Uterus (tissue), 4 donors: ENCODE measurements around the gene SVIL. TPM values are rescaled to one million over a fixed set of nuclear protein-coding genes. Genes with fewer than 3 reads are reported as not detected.
"Not testable (repeated sequence)": the region's sequence is repeated elsewhere in the genome, so short reads cannot be mapped to it uniquely, and the experiment has no call there.

Experiments
- DNase-seq, 2 donors: peaks; one replicate each; pipeline ENCODE4 v3.0.0-alpha.2; 2019 to 2020
- H3K27ac ChIP-seq, 2 donors: fragments of 200-600 bp; sonication (generic); 1 replicate in 1 of 2; 2 replicates in 1 of 2; pipeline ENCODE4 v1.5.1; 2016 to 2018
- H3K27me3 ChIP-seq, 2 donors: fragments of 200-600 bp; sonication (generic); one replicate each; pipeline ENCODE4 v1.5.1; 2018 to 2019; ENCODE audit warnings: control low read depth in 1 of 2
- H3K36me3 ChIP-seq, 2 donors: fragments of 200-600 bp; sonication (generic); one replicate each; pipeline ENCODE4 v1.5.1; 2019; ENCODE audit warnings: control low read depth in 1 of 2
- H3K4me1 ChIP-seq, 2 donors: fragments of 200-600 bp; sonication (generic); one replicate each; pipeline ENCODE4 v1.5.1; 2018 to 2019; ENCODE audit warnings: control low read depth in 1 of 2
- H3K4me3 ChIP-seq, 2 donors: fragments of 200-600 bp; sonication (generic); 1 replicate in 1 of 2; 2 replicates in 1 of 2; pipeline ENCODE4 v1.5.1; 2018 to 2019; ENCODE audit warnings: mild to moderate bottlenecking in 1 of 2
- H3K9me3 ChIP-seq, 2 donors: fragments of 200-600 bp; sonication (generic); one replicate each; pipeline ENCODE4 v1.5.1; 2019; ENCODE audit warnings: control low read depth in 1 of 2
- POLR2A ChIP-seq, 2 donors: fragments of 450-650 bp; IDR thresholded peaks; one replicate each; pipeline ENCODE4 v1.6.1; 2016; ENCODE audit warnings: antibody characterized with exemption in 2 of 2, mild to moderate bottlenecking in 1 of 2, moderate library complexity in 1 of 2
- intact Hi-C: fragments of 100-400 bp; cut with DNase I; formaldehyde crosslinking; loops from one replicate; pipeline ENCODE4 v1.15.1; 2023; ENCODE audit warnings: low total_unique reads
- total RNA-seq, 4 donors: library from RNA; depleted of rRNA in 3 of 4; stranded (reverse); fragments of >200 nt in 3 of 4; gene quantifications; one replicate each; pipeline versions ENCODE4 v1.1.0 to v1.2.4, GENCODE V29; 2014 to 2023
- TF ChIP-seq, protein P1 (sequence below), 4 experiments: fragments of 200-600 bp in 2 of 4; fragments of 450-650 bp in 2 of 4; sonication (generic) in 2 of 4; IDR thresholded peaks; one replicate each; pipeline ENCODE4 v1.5.1; 2016 to 2019; ENCODE audit warnings: antibody characterized with exemption in 4 of 4, mild to moderate bottlenecking in 2 of 4, moderate library complexity in 1 of 4
- donor health status: DM: yes; HTN: yes; CAD: no.

The SVIL gene
- total RNA-seq, 4 donors from 2014 or later = 108 to 316 (median 209) TPM

- Histone ChIP-seq H3K36me3 (no peaks in the 10 kb centered on the region), H3K27ac (no peak overlapping the region), H3K9me3 (peaks cover 0 to 6% of the 10 kb centered on the region in 2 donors), H3K4me1 (no peaks in the 10 kb centered on the region), H3K27me3 (no peaks in the 10 kb centered on the region), H3K4me3 (no peak overlapping the region)
- no peak for TF ChIP-seq POLR2A (IDR thresholded peaks at IDR 0.05)
- TF ChIP-seq, protein P1, sequence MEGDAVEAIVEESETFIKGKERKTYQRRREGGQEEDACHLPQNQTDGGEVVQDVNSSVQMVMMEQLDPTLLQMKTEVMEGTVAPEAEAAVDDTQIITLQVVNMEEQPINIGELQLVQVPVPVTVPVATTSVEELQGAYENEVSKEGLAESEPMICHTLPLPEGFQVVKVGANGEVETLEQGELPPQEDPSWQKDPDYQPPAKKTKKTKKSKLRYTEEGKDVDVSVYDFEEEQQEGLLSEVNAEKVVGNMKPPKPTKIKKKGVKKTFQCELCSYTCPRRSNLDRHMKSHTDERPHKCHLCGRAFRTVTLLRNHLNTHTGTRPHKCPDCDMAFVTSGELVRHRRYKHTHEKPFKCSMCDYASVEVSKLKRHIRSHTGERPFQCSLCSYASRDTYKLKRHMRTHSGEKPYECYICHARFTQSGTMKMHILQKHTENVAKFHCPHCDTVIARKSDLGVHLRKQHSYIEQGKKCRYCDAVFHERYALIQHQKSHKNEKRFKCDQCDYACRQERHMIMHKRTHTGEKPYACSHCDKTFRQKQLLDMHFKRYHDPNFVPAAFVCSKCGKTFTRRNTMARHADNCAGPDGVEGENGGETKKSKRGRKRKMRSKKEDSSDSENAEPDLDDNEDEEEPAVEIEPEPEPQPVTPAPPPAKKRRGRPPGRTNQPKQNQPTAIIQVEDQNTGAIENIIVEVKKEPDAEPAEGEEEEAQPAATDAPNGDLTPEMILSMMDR (IDR thresholded peaks at IDR 0.05) = no peak
- DNase-seq = no peak
- intact Hi-C loops = no loop called here
Observed at GRCh38 chr10:29440981-29441380, 193.8 kb downstream of the SVIL start.

- H3K27me3 ChIP-seq, H3K27ac ChIP-seq, H3K4me3 ChIP-seq, H3K4me1 ChIP-seq, intact Hi-C loops, H3K36me3 ChIP-seq, H3K9me3 ChIP-seq, DNase-seq: not testable (repeated sequence)
Observed at GRCh38 chr10:29439005-29439404, 195.8 kb downstream of the SVIL start.

DNA sequence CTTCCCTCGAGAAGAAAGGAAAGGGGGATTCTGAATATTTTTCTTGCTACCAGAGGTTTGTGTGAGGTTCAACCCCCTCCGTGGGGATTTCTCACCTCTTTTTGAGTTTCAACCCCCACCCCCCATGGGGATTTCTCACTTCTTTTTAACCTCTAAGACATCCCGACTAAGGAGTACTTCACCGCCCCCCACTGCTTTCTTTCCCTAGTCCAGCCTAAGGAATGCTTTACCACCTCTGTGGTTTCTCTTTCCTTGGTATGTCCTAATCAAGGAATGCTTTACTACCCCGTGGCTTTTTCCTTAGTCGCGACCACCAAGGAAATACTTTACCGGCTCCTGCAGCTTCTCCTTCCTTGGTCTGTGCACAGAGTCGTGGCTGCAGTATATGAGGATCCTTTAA is 196.5 kb downstream of the SVIL start:
- Histone ChIP-seq H3K27me3 (no peaks in the 10 kb centered on the region), H3K9me3 (peaks cover 0 to 6% of the 10 kb centered on the region in 2 donors), H3K27ac (no peak overlapping the region), H3K4me1 (no peaks in the 10 kb centered on the region), H3K36me3 (no peaks in the 10 kb centered on the region), H3K4me3 (no peak overlapping the region)
- DNase-seq = no peak
- intact Hi-C loops = no loop called here
- no peak for TF ChIP-seq POLR2A (IDR thresholded peaks at IDR 0.05)
- TF ChIP-seq, protein P1 (IDR thresholded peaks at IDR 0.05) = no peak

GRCh38 chr10:29437871-29438270 is 196.9 kb downstream of the SVIL start:
- no peaks in the 10 kb centered on the region for H3K36me3 ChIP-seq
- H3K27me3 ChIP-seq = no peaks in the 10 kb centered on the region
- H3K4me3 ChIP-seq = no peak overlapping the region
- H3K4me1 ChIP-seq = no peaks in the 10 kb centered on the region
- no peak overlapping the region for H3K27ac ChIP-seq
- peaks cover 0 to 6% of the 10 kb centered on the region in 2 donors for H3K9me3 ChIP-seq
- no peak for DNase-seq
- no peak for TF ChIP-seq POLR2A (IDR thresholded peaks at IDR 0.05)
- TF ChIP-seq, protein P1 (IDR thresholded peaks at IDR 0.05) = no peak
- intact Hi-C loops = no loop called here

DNA sequence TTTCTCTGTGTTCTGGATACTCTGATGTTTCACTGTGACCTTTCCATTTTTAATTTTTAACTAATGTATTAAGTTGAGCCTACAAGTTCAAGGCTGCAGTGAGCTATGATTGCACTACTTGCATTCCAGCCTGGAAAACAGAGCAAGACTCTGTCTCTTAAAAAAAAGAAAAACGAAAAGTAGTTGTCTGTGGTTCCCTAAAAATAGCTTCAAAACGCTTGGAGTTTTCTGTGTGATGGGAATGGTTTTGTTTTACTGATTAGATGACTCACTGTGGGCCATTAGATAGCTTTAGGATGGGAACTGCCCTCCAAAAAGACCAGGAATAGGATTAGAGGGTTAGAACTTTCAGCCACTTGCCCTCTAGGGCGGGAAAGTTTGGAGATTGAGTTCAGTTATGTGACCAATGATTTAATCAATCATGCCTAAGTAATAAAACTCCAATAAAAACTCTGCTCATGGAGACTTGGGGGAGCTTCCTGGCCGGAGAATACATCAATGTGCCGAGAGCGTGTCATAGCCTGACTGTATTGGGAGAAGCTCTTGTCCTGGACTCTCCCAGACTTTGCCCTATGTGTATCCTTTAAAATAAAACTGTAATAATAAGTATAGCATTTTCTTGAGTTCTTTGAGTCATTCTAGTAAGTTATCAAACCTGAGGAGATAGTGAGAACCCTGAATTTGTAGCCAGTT is 198.8 kb downstream of the SVIL start:
- H3K36me3 ChIP-seq = no peaks in the 10 kb centered on the region
- H3K4me3 ChIP-seq = no peak overlapping the region
- intact Hi-C loops = no loop called here
- H3K9me3 ChIP-seq = peaks cover 0 to 6% of the 10 kb centered on the region in 2 donors
- DNase-seq = no peak
- H3K27me3 ChIP-seq = no peaks in the 10 kb centered on the region
- H3K4me1 ChIP-seq = no peaks in the 10 kb centered on the region
- TF ChIP-seq POLR2A (IDR thresholded peaks at IDR 0.05) = no peak
- TF ChIP-seq, protein P1 (IDR thresholded peaks at IDR 0.05) = no peak
- H3K27ac ChIP-seq = no peak overlapping the region
